OCI-LY7 (cell line): ENCODE data around the gene CXCL16. TPM values are rescaled to one million over a fixed set of nuclear protein-coding genes. Genes with fewer than 3 reads are reported as not detected.
"Not testable (repeated sequence)": the region's sequence is repeated elsewhere in the genome, so short reads cannot be mapped to it uniquely, and the experiment has no call there.

ENCODE experiments used
- BruUV-seq: library from RNA; stranded (reverse); fragments of 400-500 nt; replicated peaks from 2 replicates; lab custom pipeline; 2021; lab: Mats Ljungman, UMichigan
- CTCF ChIA-PET: fragments of 300-600 bp; sonication (Branson Sonifier 250); formaldehyde crosslinking; loops from one replicate; lab custom pipeline; 2022; ENCODE audit warnings: antibody characterized with exemption; ENCODE audit not compliant: unreplicated experiment; lab: Charles Lee
- POLR2A ChIA-PET: fragments of 300-600 bp; sonication (Branson Sonifier 250); formaldehyde crosslinking; loops from one replicate; lab custom pipeline; 2022; ENCODE audit warnings: antibody characterized with exemption; lab: Charles Lee
- DNase-seq: peaks from one replicate; pipeline ENCODE4 v3.0.0-alpha.2; 2015; ENCODE audit warnings: low spot score
- H2AFZ ChIP-seq: fragments of 200-600 bp; sonication (generic), shearing (Covaris generic); 2 replicates; pipeline ENCODE4 v1.6.1; 2014; ENCODE audit warnings: mild to moderate bottlenecking, antibody characterized with exemption, low read length, moderate library complexity
- H3K27ac ChIP-seq: fragments of 200-600 bp; sonication (generic); 2 replicates; pipeline ENCODE4 v1.5.1; 2014; ENCODE audit warnings: mixed run types, low read depth, mild to moderate bottlenecking, moderate library complexity, low read length, inconsistent platforms; ENCODE audit not compliant: poor library complexity, severe bottlenecking
- H3K36me3 ChIP-seq: fragments of 200-600 bp; sonication (generic); 2 replicates; pipeline ENCODE4 v1.6.1; 2014; ENCODE audit warnings: mild to moderate bottlenecking, antibody characterized with exemption, low read length, moderate library complexity, mixed read lengths; ENCODE audit not compliant: insufficient read depth
- H3K4me1 ChIP-seq: fragments of 200-600 bp; sonication (generic); 2 replicates; pipeline ENCODE4 v1.5.1; 2014; ENCODE audit warnings: mild to moderate bottlenecking, low read length; ENCODE audit not compliant: insufficient read depth, poor library complexity, severe bottlenecking
- H3K4me2 ChIP-seq: fragments of 200-600 bp; sonication (generic); 2 replicates; pipeline ENCODE4 v1.6.1; 2014; ENCODE audit warnings: mild to moderate bottlenecking, low read length
- H3K4me3 ChIP-seq: fragments of 200-600 bp; sonication (generic); 2 replicates; pipeline ENCODE4 v1.5.1; 2014; ENCODE audit warnings: mild to moderate bottlenecking, low read depth, low read length; ENCODE audit not compliant: poor library complexity, severe bottlenecking
- H3K79me2 ChIP-seq: fragments of 200-600 bp; sonication (generic); 2 replicates; pipeline ENCODE4 v1.6.1; 2016; ENCODE audit warnings: low read depth, mild to moderate bottlenecking, low read length, moderate library complexity, mixed read lengths; ENCODE audit not compliant: insufficient read depth
- H3K9me2 ChIP-seq: fragments of 200-600 bp; sonication (generic); 2 replicates; pipeline ENCODE4 v1.6.1; 2016; ENCODE audit warnings: mild to moderate bottlenecking, low read length, mixed read lengths; ENCODE audit not compliant: insufficient read depth
- H3K9me3 ChIP-seq: fragments of 200-600 bp; sonication (generic); 2 replicates; pipeline ENCODE4 v1.6.1; 2014; ENCODE audit warnings: mild to moderate bottlenecking, mixed run types, low read length, mixed read lengths
- H4K20me1 ChIP-seq: fragments of 200-600 bp; sonication (generic); 2 replicates; pipeline ENCODE4 v1.6.1; 2014; ENCODE audit warnings: mild to moderate bottlenecking, antibody characterized with exemption, low read length, moderate library complexity, mixed read lengths; ENCODE audit not compliant: insufficient read depth
- EZH2phosphoT487 ChIP-seq: fragments of 200-600 bp; sonication (generic); IDR thresholded peaks from 2 replicates; pipeline ENCODE4 v1.6.1; 2018; ENCODE audit warnings: low read depth, borderline replicate concordance, mild to moderate bottlenecking, mixed run types, antibody characterized with exemption, low read length, moderate library complexity, mixed read lengths
- intact Hi-C: fragments of 100-400 bp; cut with micrococcal nuclease; formaldehyde crosslinking; loops from one replicate; pipeline ENCODE4 v1.10.0; 2022; ENCODE audit not compliant: unreplicated experiment
- total RNA-seq, 2 experiments: library from RNA; depleted of rRNA in 1 of 2; stranded (reverse); fragments of >200 nt in 1 of 2; shearing (Covaris generic) in 1 of 2; gene quantifications; 2 replicates each; pipeline ENCODE4 v1.2.3, GENCODE V29; 2014 to 2022
- TF ChIP-seq, protein P1 (sequence below): fragments of 200-600 bp; sonication (generic); conservative IDR thresholded peaks from 2 replicates; pipeline ENCODE4 v1.5.1; 2014; ENCODE audit warnings: mild to moderate bottlenecking, antibody characterized with exemption, low read length, moderate library complexity, mixed read lengths

The CXCL16 gene
- total RNA-seq, 2 experiments from 2014 or later, result not detected

DNA sequence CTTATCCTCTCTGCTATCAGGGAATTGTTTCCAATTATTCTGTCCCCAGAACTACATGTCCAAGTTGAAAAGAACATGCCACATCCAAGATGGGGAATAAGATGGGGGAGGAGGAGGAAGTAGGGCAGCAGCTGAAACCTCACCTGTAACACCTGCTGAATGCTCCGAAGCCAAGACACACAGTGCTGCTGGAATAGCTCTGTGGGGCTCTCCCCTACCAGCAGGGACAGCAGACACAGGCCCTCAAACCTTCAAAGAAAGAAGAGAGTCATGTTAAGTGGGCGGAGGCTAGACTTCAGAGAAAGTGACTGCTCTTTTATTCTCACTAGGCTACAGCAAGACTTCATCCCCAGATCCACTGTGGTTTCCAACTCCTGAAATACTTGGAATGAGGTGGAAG, 49.0 kb downstream of the CXCL16 start:
- Histone ChIP-seq H2AFZ (no peak overlapping the region), H3K9me2 (no peaks in the 10 kb centered on the region), H3K27ac (no peak overlapping the region), H3K9me3 (0 out of 2 replicates have a peak, but pooled peaks cover 4% of the 10 kb centered on the region), H3K4me3 (no peak overlapping the region), H3K36me3 (peaks cover 93% of the 10 kb centered on the region), H3K4me2 (no peak overlapping the region), H3K4me1 (no peaks in the 10 kb centered on the region), H3K79me2 (peaks cover 63% of the 10 kb centered on the region), H4K20me1 (no peaks in the 10 kb centered on the region)
- ChIA-PET POLR2A (no interaction called here), CTCF (no interaction called here)
- DNase-seq, result no peak
- BruUV-seq, result no TSS peak
- intact Hi-C loops, result no loop called here
- no peak for TF ChIP-seq EZH2phosphoT487
- TF ChIP-seq, protein P1, sequence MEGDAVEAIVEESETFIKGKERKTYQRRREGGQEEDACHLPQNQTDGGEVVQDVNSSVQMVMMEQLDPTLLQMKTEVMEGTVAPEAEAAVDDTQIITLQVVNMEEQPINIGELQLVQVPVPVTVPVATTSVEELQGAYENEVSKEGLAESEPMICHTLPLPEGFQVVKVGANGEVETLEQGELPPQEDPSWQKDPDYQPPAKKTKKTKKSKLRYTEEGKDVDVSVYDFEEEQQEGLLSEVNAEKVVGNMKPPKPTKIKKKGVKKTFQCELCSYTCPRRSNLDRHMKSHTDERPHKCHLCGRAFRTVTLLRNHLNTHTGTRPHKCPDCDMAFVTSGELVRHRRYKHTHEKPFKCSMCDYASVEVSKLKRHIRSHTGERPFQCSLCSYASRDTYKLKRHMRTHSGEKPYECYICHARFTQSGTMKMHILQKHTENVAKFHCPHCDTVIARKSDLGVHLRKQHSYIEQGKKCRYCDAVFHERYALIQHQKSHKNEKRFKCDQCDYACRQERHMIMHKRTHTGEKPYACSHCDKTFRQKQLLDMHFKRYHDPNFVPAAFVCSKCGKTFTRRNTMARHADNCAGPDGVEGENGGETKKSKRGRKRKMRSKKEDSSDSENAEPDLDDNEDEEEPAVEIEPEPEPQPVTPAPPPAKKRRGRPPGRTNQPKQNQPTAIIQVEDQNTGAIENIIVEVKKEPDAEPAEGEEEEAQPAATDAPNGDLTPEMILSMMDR, result no peak

- POLR2A ChIA-PET, DNase-seq, H3K4me1 ChIP-seq, H3K9me3 ChIP-seq, H3K4me3 ChIP-seq, H3K4me2 ChIP-seq, H2AFZ ChIP-seq, intact Hi-C loops, H3K27ac ChIP-seq, CTCF ChIA-PET, H4K20me1 ChIP-seq, BruUV-seq, H3K9me2 ChIP-seq: not testable (repeated sequence)
- peaks cover 55% of the 10 kb centered on the region for H3K79me2 ChIP-seq
- H3K36me3 ChIP-seq, result peaks cover 93% of the 10 kb centered on the region
Observed at GRCh38 chr17:4689872-4690271, 49.9 kb downstream of the CXCL16 start.

DNA sequence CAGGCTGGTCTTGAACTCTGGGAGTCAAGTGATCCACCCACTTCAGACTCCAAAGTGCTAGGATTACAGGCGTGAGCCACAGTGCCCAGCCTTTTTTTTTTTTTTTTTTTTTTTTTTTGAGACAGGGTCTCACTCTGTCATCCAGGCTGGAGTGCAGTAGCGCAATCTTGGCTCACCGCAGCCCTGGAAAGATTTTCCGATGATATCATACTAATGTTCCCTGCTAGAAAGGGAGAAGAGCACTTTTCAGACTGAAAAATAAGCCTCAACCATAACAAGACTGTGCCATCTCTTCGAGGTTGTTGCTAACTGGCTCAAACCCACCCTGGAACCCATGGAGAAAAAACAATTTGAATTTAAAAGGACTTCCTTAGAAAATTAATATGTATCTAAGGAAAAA, 56.0 kb downstream of the CXCL16 start:
- H3K4me3 ChIP-seq, H4K20me1 ChIP-seq, H3K9me3 ChIP-seq, BruUV-seq, H3K27ac ChIP-seq, H3K4me1 ChIP-seq, intact Hi-C loops, H2AFZ ChIP-seq, DNase-seq, CTCF ChIA-PET, H3K9me2 ChIP-seq, H3K4me2 ChIP-seq: not testable (repeated sequence)
- peaks cover 92% of the 10 kb centered on the region for H3K36me3 ChIP-seq
- H3K79me2 ChIP-seq, result peaks cover 18% of the 10 kb centered on the region
- POLR2A ChIA-PET, result interaction anchor here (0.6 kb wide), 1 partner anchor 184 kb away, joined by 3 read pairs; no protein-coding TSS in a partner anchor

Other genes starting within 250 kb of the CXCL16 start
- 1.1 and 5.4 TPM in 2 replicates for gene SPNS2, start 241.0 kb downstream of the CXCL16 start, total RNA-seq (2014; rRNA removed; shearing (Covaris generic))
- 1.6 TPM in 2 replicates for gene SPNS2, start 241.0 kb downstream of the CXCL16 start, total RNA-seq (2022)
- 137 and 142 TPM in 2 replicates for gene MYBBP1A, start 184.5 kb downstream of the CXCL16 start, total RNA-seq (2014; rRNA removed; shearing (Covaris generic))
- gene MYBBP1A, start 184.5 kb downstream of the CXCL16 start, total RNA-seq (2022), result 106 and 131 TPM in 2 replicates
- gene GGT6, start 179.4 kb downstream of the CXCL16 start, total RNA-seq (2014; rRNA removed; shearing (Covaris generic)), result not detected in 2 replicates
- not detected in 2 replicates for gene GGT6, start 179.4 kb downstream of the CXCL16 start, total RNA-seq (2022)
- gene SMTNL2, start 155.4 kb downstream of the CXCL16 start, total RNA-seq (2014; rRNA removed; shearing (Covaris generic)), result not detected in 2 replicates
- gene SMTNL2, start 155.4 kb downstream of the CXCL16 start, total RNA-seq (2022), result not detected in 2 replicates
- gene ALOX15, start 98.2 kb downstream of the CXCL16 start, total RNA-seq (2014; rRNA removed; shearing (Covaris generic)), result not detected in 2 replicates
- gene ALOX15, start 98.2 kb downstream of the CXCL16 start, total RNA-seq (2022), result 1.8 TPM in 2 replicates
- 28.2 and 36.8 TPM in 2 replicates for gene PELP1, start 35.8 kb downstream of the CXCL16 start, total RNA-seq (2014; rRNA removed; shearing (Covaris generic))
- 104 and 113 TPM in 2 replicates for gene PELP1, start 35.8 kb downstream of the CXCL16 start, total RNA-seq (2022)
- 49.8 and 56.7 TPM in 2 replicates for gene ARRB2, start 29.3 kb downstream of the CXCL16 start, total RNA-seq (2014; rRNA removed; shearing (Covaris generic))
- gene ARRB2, start 29.3 kb downstream of the CXCL16 start, total RNA-seq (2022), result 84.9 and 96.1 TPM in 2 replicates
- gene MED11, start 8.5 kb downstream of the CXCL16 start, total RNA-seq (2014; rRNA removed; shearing (Covaris generic)), result 35.3 and 35.9 TPM in 2 replicates
- 19.0 and 19.2 TPM in 2 replicates for gene MED11, start 8.5 kb downstream of the CXCL16 start, total RNA-seq (2022)
- gene ZMYND15, start 95 bp downstream of the CXCL16 start, total RNA-seq (2014; rRNA removed; shearing (Covaris generic)), result not detected in 2 replicates
- not detected in 2 replicates for gene ZMYND15, start 95 bp downstream of the CXCL16 start, total RNA-seq (2022)
- gene TM4SF5, start 32.0 kb upstream of the CXCL16 start, total RNA-seq (2014; rRNA removed; shearing (Covaris generic)), result not detected in 2 replicates
- gene TM4SF5, start 32.0 kb upstream of the CXCL16 start, total RNA-seq (2022), result not detected in 2 replicates
- not detected in 2 replicates for gene VMO1, start 46.4 kb upstream of the CXCL16 start, total RNA-seq (2014; rRNA removed; shearing (Covaris generic))
- 0.55 TPM in 1 of 2 replicates, not detected in the other for gene VMO1, start 46.4 kb upstream of the CXCL16 start, total RNA-seq (2022)
- gene GLTPD2, start 49.0 kb upstream of the CXCL16 start, total RNA-seq (2014; rRNA removed; shearing (Covaris generic)), result not detected in 2 replicates
- gene GLTPD2, start 49.0 kb upstream of the CXCL16 start, total RNA-seq (2022), result not detected in 2 replicates
- 144 and 155 TPM in 2 replicates for gene PSMB6, start 56.2 kb upstream of the CXCL16 start, total RNA-seq (2014; rRNA removed; shearing (Covaris generic))
- 111 and 137 TPM in 2 replicates for gene PSMB6, start 56.2 kb upstream of the CXCL16 start, total RNA-seq (2022)
- gene PLD2, start 67.2 kb upstream of the CXCL16 start, total RNA-seq (2014; rRNA removed; shearing (Covaris generic)), result 6.6 and 10.2 TPM in 2 replicates
- gene PLD2, start 67.2 kb upstream of the CXCL16 start, total RNA-seq (2022), result 13.5 and 18.7 TPM in 2 replicates
- 38.3 and 40.6 TPM in 2 replicates for gene MINK1, start 93.4 kb upstream of the CXCL16 start, total RNA-seq (2014; rRNA removed; shearing (Covaris generic))
- 61.0 and 62.5 TPM in 2 replicates for gene MINK1, start 93.4 kb upstream of the CXCL16 start, total RNA-seq (2022)
- gene C17orf107, start 159.6 kb upstream of the CXCL16 start, total RNA-seq (2014; rRNA removed; shearing (Covaris generic)), result 0.18 and 0.79 TPM in 2 replicates
- 0.76 and 1.1 TPM in 2 replicates for gene C17orf107, start 159.6 kb upstream of the CXCL16 start, total RNA-seq (2022)
- gene CHRNE, start 163.2 kb upstream of the CXCL16 start, total RNA-seq (2014; rRNA removed; shearing (Covaris generic)), result 0.32 and 0.59 TPM in 2 replicates
- gene CHRNE, start 163.2 kb upstream of the CXCL16 start, total RNA-seq (2022), result 0.27 and 0.68 TPM in 2 replicates
- not detected in 2 replicates for gene GP1BA, start 192.3 kb upstream of the CXCL16 start, total RNA-seq (2014; rRNA removed; shearing (Covaris generic))
- not detected in 2 replicates for gene GP1BA, start 192.3 kb upstream of the CXCL16 start, total RNA-seq (2022)
- gene SLC25A11, start 200.1 kb upstream of the CXCL16 start, total RNA-seq (2014; rRNA removed; shearing (Covaris generic)), result 59.6 and 80.6 TPM in 2 replicates
- 66.8 and 68.2 TPM in 2 replicates for gene SLC25A11, start 200.1 kb upstream of the CXCL16 start, total RNA-seq (2022)
- gene RNF167, start 200.3 kb upstream of the CXCL16 start, total RNA-seq (2014; rRNA removed; shearing (Covaris generic)), result 31.4 and 46.5 TPM in 2 replicates
- gene RNF167, start 200.3 kb upstream of the CXCL16 start, total RNA-seq (2022), result 120 and 124 TPM in 2 replicates
- 1,053 and 1,272 TPM in 2 replicates for gene PFN1, start 208.6 kb upstream of the CXCL16 start, total RNA-seq (2014; rRNA removed; shearing (Covaris generic))
- gene PFN1, start 208.6 kb upstream of the CXCL16 start, total RNA-seq (2022), result 950 and 1,053 TPM in 2 replicates
- gene ENO3, start 211.2 kb upstream of the CXCL16 start, total RNA-seq (2014; rRNA removed; shearing (Covaris generic)), result 14.6 and 24.6 TPM in 2 replicates
- 79.4 and 80.4 TPM in 2 replicates for gene ENO3, start 211.2 kb upstream of the CXCL16 start, total RNA-seq (2022)
- 53.2 and 54.4 TPM in 2 replicates for gene SPAG7, start 227.9 kb upstream of the CXCL16 start, total RNA-seq (2014; rRNA removed; shearing (Covaris generic))
- gene SPAG7, start 227.9 kb upstream of the CXCL16 start, total RNA-seq (2022), result 58.9 and 67.7 TPM in 2 replicates
- gene CAMTA2, start 247.7 kb upstream of the CXCL16 start, total RNA-seq (2014; rRNA removed; shearing (Covaris generic)), result 8.7 and 9.7 TPM in 2 replicates
- gene CAMTA2, start 247.7 kb upstream of the CXCL16 start, total RNA-seq (2022), result 44.3 and 53.4 TPM in 2 replicates